Measurements from ENCODE around the gene KCP.
"Not testable (repeated sequence)": the region's sequence is repeated elsewhere in the genome, so short reads cannot be mapped to it uniquely, and the experiment has no call there.

Gene KCP

GRCh38 chr7:128910569-128910945 is at the start of gene KCP:
KCP (minus strand) TSS chr7:128910709; CDS start chr7:128910676, 33 bp downstream.
- no peak for DNase-seq

DNA sequence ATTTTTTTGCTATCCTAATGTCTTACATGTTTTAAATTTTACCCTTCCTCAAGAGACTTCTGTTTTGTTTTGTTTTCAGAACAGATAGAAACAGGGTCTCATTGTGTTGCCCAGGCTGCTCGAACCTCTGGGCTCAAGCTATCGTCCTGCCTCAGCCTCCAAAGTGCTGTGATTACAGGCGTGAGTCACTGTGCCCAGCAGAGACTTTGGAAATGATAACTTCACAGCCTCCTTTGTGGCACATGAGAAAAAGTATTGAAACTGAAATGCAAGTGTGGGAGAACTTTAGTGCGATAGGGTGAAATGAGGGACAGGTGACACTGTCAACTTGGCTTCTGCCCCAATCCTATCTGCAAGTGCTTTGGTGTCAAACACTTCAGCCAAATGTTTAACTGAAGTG is 48.8 kb upstream of the KCP start:
- no peak for DNase-seq

GRCh38 chr7:128955981-128956380 is 45.5 kb upstream of the KCP start:
- no peak for DNase-seq

- DNase-seq = no peak
Observed at GRCh38 chr7:128954830-128955802, 44.6 kb upstream of the KCP start.

DNA sequence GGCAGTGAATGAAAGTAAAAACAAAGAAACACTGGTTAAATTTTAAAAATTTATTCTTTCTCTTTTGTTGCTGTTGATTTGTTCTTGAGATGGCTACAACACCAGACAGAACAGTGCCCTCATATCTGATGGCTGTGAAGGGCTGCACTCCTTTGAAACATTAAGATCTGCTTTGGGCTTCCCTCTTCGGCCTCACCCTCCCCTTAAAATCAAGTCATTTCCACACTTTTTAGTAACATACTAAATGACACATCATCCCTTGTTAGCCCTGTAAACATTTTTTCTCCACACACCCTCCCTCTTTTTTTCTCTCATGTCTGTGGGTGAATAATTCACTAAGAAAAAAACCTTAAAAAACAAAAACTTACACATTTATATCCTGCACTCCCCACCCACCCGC is 43.6 kb upstream of the KCP start:
- DNase-seq = no peak

DNA sequence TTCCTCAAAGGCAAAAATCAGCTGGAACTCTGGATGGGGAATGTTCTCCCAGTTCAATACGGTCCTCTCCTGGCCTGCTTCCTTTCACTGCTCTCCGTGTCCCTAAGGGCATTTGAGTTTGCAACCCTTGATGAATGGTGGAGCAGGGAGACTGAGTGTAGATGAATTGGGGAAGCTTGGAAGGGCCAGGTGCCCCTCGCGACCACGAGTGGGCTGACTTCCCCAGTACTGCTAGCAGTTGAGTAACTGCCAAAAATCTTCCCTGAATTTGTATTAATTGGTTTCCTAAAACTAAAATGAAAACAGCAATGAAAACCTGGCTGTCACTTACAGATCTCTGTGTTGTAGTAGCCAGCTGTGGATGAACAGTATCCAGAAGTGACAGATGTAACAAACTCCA is 40.8 kb upstream of the KCP start:
- no peak for DNase-seq

GRCh38 chr7:128948976-128949760 is 38.7 kb upstream of the KCP start:
- peak; percentile 61 for DNase-seq

DNA sequence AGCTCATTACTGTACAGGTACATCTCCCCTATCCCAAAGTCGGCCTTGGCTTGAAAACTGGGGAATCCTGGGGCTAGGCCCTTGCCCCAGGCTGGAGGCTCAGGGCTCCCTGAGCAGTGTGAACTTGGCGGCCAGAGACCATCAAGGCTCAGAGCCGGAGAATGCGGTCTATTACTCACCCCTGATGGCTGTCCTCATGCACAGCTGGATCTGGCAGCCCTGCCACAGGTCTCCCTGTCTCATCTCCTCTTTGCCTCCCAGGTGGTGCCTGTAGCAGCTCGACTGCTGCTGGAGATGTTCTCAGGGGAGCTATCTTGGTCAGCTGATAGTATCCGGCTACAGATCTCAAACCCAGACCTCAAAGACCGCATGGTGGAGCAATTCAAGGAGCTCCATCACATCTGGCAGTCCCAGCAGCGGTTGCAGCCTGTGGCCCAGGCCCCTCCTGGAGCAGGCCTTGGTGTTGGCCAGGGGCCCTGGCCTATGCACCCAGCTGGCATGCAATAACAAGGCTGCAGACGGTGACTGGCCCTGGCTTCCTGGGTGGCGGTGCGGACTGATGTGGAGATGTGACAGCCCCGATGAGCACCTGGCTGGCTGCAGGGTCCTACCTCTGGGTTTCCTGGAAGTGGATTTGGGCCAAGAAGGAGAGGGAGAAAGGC is 37.9 kb upstream of the KCP start:
- peak; percentile 38 for DNase-seq

GRCh38 chr7:128947854-128948253 is 37.3 kb upstream of the KCP start:
- no peak for DNase-seq

DNA sequence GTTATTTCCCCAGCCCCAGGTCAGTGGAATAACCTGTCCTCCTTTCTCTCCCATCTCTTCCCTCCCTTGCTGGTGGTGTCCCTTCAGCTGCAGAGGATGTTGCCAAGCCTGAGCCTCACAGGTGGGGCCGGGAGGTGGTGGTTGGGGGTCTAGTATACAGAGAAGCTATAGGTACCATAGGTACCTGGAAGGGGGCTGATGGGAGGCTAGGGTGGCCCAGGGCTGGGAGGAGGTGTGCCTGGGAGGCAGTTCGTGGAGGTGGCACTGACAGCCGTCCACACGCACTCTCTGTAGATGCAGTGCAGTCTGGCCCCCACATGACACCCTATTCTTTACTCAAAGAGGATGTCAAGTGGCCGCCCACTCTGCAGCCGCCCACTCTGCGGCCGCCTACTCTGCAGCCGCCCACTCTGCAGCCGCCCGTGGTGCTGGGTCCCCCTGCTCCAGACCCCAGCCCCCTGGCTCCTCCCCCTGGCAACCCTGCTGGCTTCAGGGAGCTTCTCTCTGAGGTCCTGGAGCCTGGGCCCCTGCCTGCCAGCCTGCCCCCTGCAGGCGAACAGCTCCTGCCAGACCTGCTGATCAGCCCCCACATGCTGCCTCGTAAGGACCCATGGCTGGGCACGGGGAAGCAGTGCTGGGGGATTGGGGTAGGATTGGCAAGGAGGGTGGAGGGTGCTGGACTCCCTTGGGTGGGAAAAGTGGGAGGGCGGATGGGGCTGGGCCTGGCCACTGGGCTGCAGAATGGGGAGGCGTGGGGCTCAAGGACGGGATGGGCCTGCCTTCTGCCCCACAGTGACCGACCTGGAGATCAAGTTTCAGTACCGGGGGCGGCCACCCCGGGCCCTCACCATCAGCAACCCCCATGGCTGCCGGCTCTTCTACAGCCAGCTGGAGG is 36.7 kb upstream of the KCP start:
- no peak for DNase-seq

DNA sequence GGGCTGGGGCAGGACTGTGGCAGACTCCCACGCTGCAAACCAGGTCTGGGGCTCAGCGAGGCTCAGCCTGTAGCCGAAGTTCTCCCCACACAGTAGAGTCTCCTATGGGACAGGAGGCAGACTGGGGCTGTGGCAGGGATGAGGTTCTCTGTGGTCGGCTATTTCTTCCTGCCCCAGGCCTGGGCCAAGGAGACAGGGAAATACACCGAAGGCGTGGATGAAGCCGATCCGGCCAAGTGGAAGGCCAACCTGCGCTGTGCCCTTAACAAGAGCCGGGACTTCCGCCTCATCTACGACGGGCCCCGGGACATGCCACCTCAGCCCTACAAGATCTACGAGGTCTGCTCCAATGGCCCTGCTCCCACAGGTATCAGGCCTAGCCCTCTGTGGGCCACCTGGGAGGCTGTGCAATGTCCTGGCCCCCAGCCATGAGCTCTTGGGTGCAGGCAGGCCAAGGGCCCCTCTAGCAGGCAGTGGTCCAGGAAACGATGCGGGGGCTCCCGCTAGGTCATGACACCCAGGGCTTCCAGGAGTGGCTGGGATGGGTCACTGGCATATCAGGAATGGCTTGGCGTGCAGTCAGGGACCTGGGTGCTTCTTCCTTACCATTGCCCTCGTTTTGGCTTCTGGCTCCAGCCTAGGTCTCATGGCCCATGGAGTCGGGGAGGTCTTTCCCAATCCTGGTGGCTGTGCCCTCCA is 35.3 kb upstream of the KCP start:
- no peak for DNase-seq

DNA sequence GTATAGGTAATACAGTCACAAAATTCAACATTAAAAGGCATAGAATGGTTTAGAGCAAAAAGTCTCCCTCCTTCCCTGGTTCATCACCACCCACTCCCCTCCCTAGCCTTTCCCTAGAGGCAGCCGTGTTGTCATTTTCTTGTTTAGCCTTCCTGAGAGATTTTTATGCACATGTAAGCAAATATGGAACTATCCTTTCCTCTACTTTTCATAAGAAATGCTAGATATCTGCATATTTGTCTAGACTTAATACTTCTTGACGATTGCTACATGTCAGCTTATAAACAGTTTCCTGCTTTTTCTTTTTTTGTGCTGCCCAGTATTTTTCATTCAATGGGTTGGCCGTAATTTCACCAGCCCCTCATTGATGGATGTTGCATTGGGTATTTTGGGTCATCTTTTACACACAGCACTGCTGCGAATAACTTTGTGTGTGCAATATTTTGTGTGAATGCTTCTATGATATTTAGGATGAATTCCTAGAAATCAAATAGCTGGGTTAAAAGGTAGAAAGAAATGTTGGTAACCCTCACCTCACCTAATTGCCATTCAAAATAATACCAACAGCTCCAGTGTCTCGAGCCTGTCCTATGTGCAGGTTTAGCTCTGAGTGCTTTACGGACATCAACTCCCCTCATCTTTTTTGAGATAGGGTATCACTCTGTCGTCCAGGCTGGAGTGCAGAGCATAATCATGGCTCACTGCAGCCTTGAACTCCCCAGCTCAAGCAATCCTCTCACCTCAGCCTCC is 34.2 kb upstream of the KCP start:
- DNase-seq = no peak

- not testable (repeated sequence) for DNase-seq
Observed at GRCh38 chr7:128943251-128943650, 32.7 kb upstream of the KCP start.

DNA sequence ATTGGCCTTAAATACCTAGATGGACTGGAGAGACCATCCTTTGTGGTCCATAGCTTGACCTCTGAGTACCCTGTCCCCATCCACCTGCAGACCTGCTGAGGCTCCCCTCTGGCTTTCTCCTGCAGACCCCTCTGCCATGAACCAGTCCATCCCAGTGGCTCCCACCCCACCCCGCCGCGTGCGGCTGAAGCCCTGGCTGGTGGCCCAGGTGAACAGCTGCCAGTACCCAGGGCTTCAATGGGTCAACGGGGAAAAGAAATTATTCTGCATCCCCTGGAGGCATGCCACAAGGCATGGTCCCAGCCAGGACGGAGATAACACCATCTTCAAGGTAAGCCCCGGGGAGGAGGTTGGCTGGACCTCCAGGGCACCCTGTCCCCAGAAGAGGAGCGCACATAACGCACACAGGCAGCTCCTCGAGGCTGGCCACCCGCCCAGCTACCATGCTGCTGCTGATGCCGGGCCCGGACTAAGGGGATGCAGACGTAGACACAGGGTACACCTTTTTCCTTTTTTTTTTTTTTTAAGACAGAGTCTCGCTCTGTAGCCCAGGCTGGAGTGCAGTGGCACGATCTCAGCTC is 31.5 kb upstream of the KCP start:
- no peak for DNase-seq

- no peak for DNase-seq
Observed at GRCh38 chr7:128941323-128941890, 30.9 kb upstream of the KCP start.

DNA sequence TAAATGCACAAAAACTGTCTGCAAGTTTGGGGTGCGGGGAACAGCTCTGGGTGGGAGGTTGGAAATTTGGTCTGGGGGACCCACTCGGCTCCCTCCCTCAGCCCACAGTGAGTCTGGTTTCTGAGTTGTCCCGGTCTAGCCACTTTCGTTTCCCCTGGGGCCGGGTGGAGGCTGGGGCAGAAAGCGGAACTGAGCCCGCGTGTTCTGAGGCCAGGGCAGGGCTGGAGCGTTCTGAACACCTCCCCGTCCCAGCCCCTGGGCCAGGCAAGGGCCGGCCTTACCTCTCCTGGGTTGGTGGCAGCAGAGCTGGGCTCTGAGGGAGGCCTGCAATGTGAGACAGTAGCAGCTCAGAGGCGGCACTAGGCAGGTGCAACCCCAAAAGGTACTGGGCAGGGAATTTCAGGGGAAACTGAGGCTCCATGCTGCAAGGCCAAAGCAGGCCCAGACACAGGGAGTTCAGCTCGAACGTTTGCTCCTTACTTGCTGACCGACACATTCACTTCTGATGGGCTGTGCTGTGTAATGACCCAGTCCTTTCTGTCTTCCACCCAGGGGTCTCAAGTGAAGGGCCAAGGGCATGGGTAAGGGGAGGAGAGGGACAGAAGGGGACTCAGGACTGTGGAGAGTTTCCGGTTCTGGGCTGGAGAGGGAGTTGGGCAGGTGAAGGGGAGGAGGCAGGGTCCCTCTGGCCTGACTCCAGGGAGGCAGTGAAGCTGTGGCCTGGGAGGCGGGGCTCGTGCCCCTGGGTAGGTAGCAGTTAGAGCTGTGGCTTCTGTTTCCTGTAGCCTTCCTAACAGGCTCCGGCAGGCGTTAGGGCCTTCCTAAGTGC is 30.2 kb upstream of the KCP start:
- peak; percentile 54 for DNase-seq

GRCh38 chr7:128939861-128940410 is 29.4 kb upstream of the KCP start:
- DNase-seq = no peak

DNA sequence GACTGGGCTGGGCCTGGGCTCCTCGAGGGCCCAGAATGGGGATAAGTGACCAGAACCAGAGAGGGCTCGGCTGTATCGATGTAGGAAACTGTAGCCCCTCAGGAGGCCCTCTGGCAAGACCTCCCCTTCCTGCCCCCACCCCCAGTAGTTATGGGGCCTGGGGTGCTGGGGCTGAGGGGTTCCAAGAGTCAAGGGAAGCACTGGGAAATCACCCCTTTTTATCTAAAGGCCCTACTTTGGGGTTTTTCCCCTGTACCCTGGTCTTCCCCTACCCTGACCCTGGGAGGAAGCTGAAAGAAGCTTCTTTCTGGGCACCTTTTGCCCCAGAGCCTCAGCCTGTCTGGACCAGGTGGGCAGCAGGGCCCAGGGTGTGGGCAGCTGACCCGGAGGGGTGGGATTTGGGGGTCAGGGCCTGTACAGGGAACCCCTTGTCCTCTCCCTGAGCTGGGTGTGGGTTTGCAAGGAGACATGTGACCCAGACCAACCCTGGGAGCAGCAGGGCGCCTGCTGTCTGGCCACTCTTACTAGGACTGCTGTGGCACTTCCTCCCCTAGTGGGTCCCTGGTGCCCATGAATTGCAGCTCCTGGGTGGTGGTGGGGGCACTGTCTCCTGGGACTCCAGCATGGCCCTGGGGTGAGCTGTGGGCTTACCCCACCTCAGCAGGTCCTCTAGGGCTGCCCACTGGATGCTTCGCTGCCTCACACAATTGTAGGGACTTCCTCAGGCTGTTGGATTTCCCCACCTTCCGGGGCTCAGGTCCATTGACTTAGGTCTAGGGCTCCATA is 28.8 kb upstream of the KCP start:
- no peak for DNase-seq

Measured in SIG-M5 (cell line).